KMS-11 (cell line): ENCODE results near the gene NRP1.

Experiments
- H2AFZ ChIP-seq: fragments of 200-600 bp; sonication (generic); 2 replicates; pipeline ENCODE4 v1.6.1; 2016; ENCODE audit warnings: antibody characterized with exemption, mixed run types, low read depth
- H3K27ac ChIP-seq: fragments of 200-600 bp; sonication (generic); 2 replicates; pipeline ENCODE4 v1.6.1; 2016; ENCODE audit warnings: mild to moderate bottlenecking, mixed run types
- H3K27me3 ChIP-seq: fragments of 200-600 bp; sonication (generic); 2 replicates; pipeline ENCODE4 v1.6.1; 2017; ENCODE audit warnings: mild to moderate bottlenecking, low read depth, mixed run types, moderate library complexity; ENCODE audit not compliant: insufficient read depth
- H3K36me3 ChIP-seq: fragments of 200-600 bp; sonication (generic); 2 replicates; pipeline ENCODE4 v1.6.1; 2017; ENCODE audit warnings: mild to moderate bottlenecking, mixed run types; ENCODE audit not compliant: insufficient read depth
- H3K4me1 ChIP-seq: fragments of 200-600 bp; sonication (generic); 2 replicates; pipeline ENCODE4 v1.6.1; 2016; ENCODE audit warnings: mild to moderate bottlenecking, low read depth, mixed run types; ENCODE audit not compliant: poor library complexity, severe bottlenecking
- H3K4me2 ChIP-seq: fragments of 200-600 bp; sonication (generic); 2 replicates; pipeline ENCODE4 v1.7.0; 2016; ENCODE audit warnings: mild to moderate bottlenecking, mixed run types
- H3K4me3 ChIP-seq: fragments of 200-600 bp; sonication (generic); IDR thresholded peaks from 2 replicates; pipeline ENCODE4 v1.6.1; 2017; ENCODE audit warnings: low read depth, low read length, mixed read lengths; ENCODE audit not compliant: insufficient read depth
- H3K79me2 ChIP-seq: fragments of 200-600 bp; sonication (generic); 2 replicates; pipeline ENCODE4 v1.6.1; 2016; ENCODE audit warnings: low read depth, mixed run types; ENCODE audit not compliant: insufficient read depth
- H3K9ac ChIP-seq: fragments of 200-600 bp; sonication (generic); 2 replicates; pipeline ENCODE4 v1.6.1; 2016; ENCODE audit warnings: mild to moderate bottlenecking, mixed run types
- H4K20me1 ChIP-seq: fragments of 200-600 bp; sonication (generic); 2 replicates; pipeline ENCODE4 v1.6.1; 2016; ENCODE audit warnings: mild to moderate bottlenecking, mixed run types; ENCODE audit not compliant: insufficient read depth
- CTCF ChIP-seq: fragments of 200-600 bp; sonication (generic); conservative IDR thresholded peaks from 2 replicates; pipeline ENCODE4 v1.6.1; 2017; ENCODE audit warnings: low read depth, mild to moderate bottlenecking, antibody characterized with exemption, low read length, moderate library complexity, mixed read lengths

NRP1 gene

GRCh38 chr10:33178026-33178755, 156.3 kb downstream of the NRP1 start:
- Histone ChIP-seq H3K4me3 (no peak overlapping the region), H3K4me1 (no peaks in the 10 kb centered on the region), H3K79me2 (no peaks in the 10 kb centered on the region), H3K9ac (no peak overlapping the region), H3K27ac (no peak overlapping the region), H3K27me3 (no peaks in the 10 kb centered on the region), H4K20me1 (no peaks in the 10 kb centered on the region), H2AFZ (no peak overlapping the region), H3K4me2 (no peak overlapping the region), H3K36me3 (no peaks in the 10 kb centered on the region)
- no peak for TF ChIP-seq CTCF

- TF ChIP-seq CTCF = no peak
- Histone ChIP-seq H3K4me1 (no peaks in the 10 kb centered on the region), H4K20me1 (no peaks in the 10 kb centered on the region), H3K9ac (no peak overlapping the region), H3K79me2 (no peaks in the 10 kb centered on the region), H3K27ac (no peak overlapping the region), H3K4me2 (no peak overlapping the region), H2AFZ (no peak overlapping the region), H3K36me3 (no peaks in the 10 kb centered on the region), H3K4me3 (no peak overlapping the region), H3K27me3 (no peaks in the 10 kb centered on the region)
These were observed 157.8 kb downstream of the NRP1 start for GRCh38 chr10:33176688-33177087.

- no peak overlapping the region for H3K4me3 ChIP-seq
- H3K27me3 ChIP-seq = no peaks in the 10 kb centered on the region
- H3K4me2 ChIP-seq = no peak overlapping the region
- H3K36me3 ChIP-seq = no peaks in the 10 kb centered on the region
- H3K27ac ChIP-seq = no peak overlapping the region
- H3K9ac ChIP-seq = no peak overlapping the region
- H4K20me1 ChIP-seq = no peaks in the 10 kb centered on the region
- H3K79me2 ChIP-seq = no peaks in the 10 kb centered on the region
- no peak overlapping the region for H2AFZ ChIP-seq
- H3K4me1 ChIP-seq = no peaks in the 10 kb centered on the region
- no peak for TF ChIP-seq CTCF
These were observed 159.6 kb downstream of the NRP1 start for GRCh38 chr10:33174674-33175434.

- H3K9ac ChIP-seq = no peak overlapping the region
- H3K27me3 ChIP-seq = no peaks in the 10 kb centered on the region
- H3K4me1 ChIP-seq = no peaks in the 10 kb centered on the region
- no peak for TF ChIP-seq CTCF
- H4K20me1 ChIP-seq = no peaks in the 10 kb centered on the region
- no peak overlapping the region for H3K4me2 ChIP-seq
- H3K4me3 ChIP-seq = no peak overlapping the region
- H3K27ac ChIP-seq = no peak overlapping the region
- no peaks in the 10 kb centered on the region for H3K79me2 ChIP-seq
- H2AFZ ChIP-seq = no peak overlapping the region
- H3K36me3 ChIP-seq = no peaks in the 10 kb centered on the region
These were observed 168.6 kb downstream of the NRP1 start for GRCh38 chr10:33165911-33166310.
